OCI-LY7 (cell line): Measurements from ENCODE around the gene EDAR. TPM values are rescaled to one million over a fixed set of nuclear protein-coding genes. Genes with fewer than 3 reads are reported as not detected.

Source experiments
- BruUV-seq: library from RNA; stranded (reverse); fragments of 400-500 nt; replicated peaks from 2 replicates; lab custom pipeline; 2021; lab: Mats Ljungman, UMichigan
- CTCF ChIA-PET: fragments of 300-600 bp; sonication (Branson Sonifier 250); formaldehyde crosslinking; loops from one replicate; lab custom pipeline; 2022; ENCODE audit warnings: antibody characterized with exemption; ENCODE audit not compliant: unreplicated experiment; lab: Charles Lee
- POLR2A ChIA-PET: fragments of 300-600 bp; sonication (Branson Sonifier 250); formaldehyde crosslinking; loops from one replicate; lab custom pipeline; 2022; ENCODE audit warnings: antibody characterized with exemption; lab: Charles Lee
- DNase-seq: peaks from one replicate; pipeline ENCODE4 v3.0.0-alpha.2; 2015; ENCODE audit warnings: low spot score
- H2AFZ ChIP-seq: fragments of 200-600 bp; sonication (generic), shearing (Covaris generic); 2 replicates; pipeline ENCODE4 v1.6.1; 2014; ENCODE audit warnings: mild to moderate bottlenecking, antibody characterized with exemption, low read length, moderate library complexity
- H3K27ac ChIP-seq: fragments of 200-600 bp; sonication (generic); 2 replicates; pipeline ENCODE4 v1.5.1; 2014; ENCODE audit warnings: mixed run types, low read depth, mild to moderate bottlenecking, moderate library complexity, low read length, inconsistent platforms; ENCODE audit not compliant: poor library complexity, severe bottlenecking
- H3K36me3 ChIP-seq: fragments of 200-600 bp; sonication (generic); 2 replicates; pipeline ENCODE4 v1.6.1; 2014; ENCODE audit warnings: mild to moderate bottlenecking, antibody characterized with exemption, low read length, moderate library complexity, mixed read lengths; ENCODE audit not compliant: insufficient read depth
- H3K4me1 ChIP-seq: fragments of 200-600 bp; sonication (generic); 2 replicates; pipeline ENCODE4 v1.5.1; 2014; ENCODE audit warnings: mild to moderate bottlenecking, low read length; ENCODE audit not compliant: insufficient read depth, poor library complexity, severe bottlenecking
- H3K4me2 ChIP-seq: fragments of 200-600 bp; sonication (generic); 2 replicates; pipeline ENCODE4 v1.6.1; 2014; ENCODE audit warnings: mild to moderate bottlenecking, low read length
- H3K4me3 ChIP-seq: fragments of 200-600 bp; sonication (generic); 2 replicates; pipeline ENCODE4 v1.5.1; 2014; ENCODE audit warnings: mild to moderate bottlenecking, low read depth, low read length; ENCODE audit not compliant: poor library complexity, severe bottlenecking
- H3K79me2 ChIP-seq: fragments of 200-600 bp; sonication (generic); 2 replicates; pipeline ENCODE4 v1.6.1; 2016; ENCODE audit warnings: low read depth, mild to moderate bottlenecking, low read length, moderate library complexity, mixed read lengths; ENCODE audit not compliant: insufficient read depth
- H3K9me2 ChIP-seq: fragments of 200-600 bp; sonication (generic); 2 replicates; pipeline ENCODE4 v1.6.1; 2016; ENCODE audit warnings: mild to moderate bottlenecking, low read length, mixed read lengths; ENCODE audit not compliant: insufficient read depth
- H3K9me3 ChIP-seq: fragments of 200-600 bp; sonication (generic); 2 replicates; pipeline ENCODE4 v1.6.1; 2014; ENCODE audit warnings: mild to moderate bottlenecking, mixed run types, low read length, mixed read lengths
- H4K20me1 ChIP-seq: fragments of 200-600 bp; sonication (generic); 2 replicates; pipeline ENCODE4 v1.6.1; 2014; ENCODE audit warnings: mild to moderate bottlenecking, antibody characterized with exemption, low read length, moderate library complexity, mixed read lengths; ENCODE audit not compliant: insufficient read depth
- CTCF ChIP-seq: fragments of 200-600 bp; sonication (generic); conservative IDR thresholded peaks from 2 replicates; pipeline ENCODE4 v1.5.1; 2014; ENCODE audit warnings: mild to moderate bottlenecking, antibody characterized with exemption, low read length, moderate library complexity, mixed read lengths
- EZH2phosphoT487 ChIP-seq: fragments of 200-600 bp; sonication (generic); IDR thresholded peaks from 2 replicates; pipeline ENCODE4 v1.6.1; 2018; ENCODE audit warnings: low read depth, borderline replicate concordance, mild to moderate bottlenecking, mixed run types, antibody characterized with exemption, low read length, moderate library complexity, mixed read lengths
- intact Hi-C: fragments of 100-400 bp; cut with micrococcal nuclease; formaldehyde crosslinking; loops from one replicate; pipeline ENCODE4 v1.10.0; 2022; ENCODE audit not compliant: unreplicated experiment
- small RNA-seq: library from RNA; depleted of rRNA; stranded (forward); fragments of <200 nt; gene quantifications from one replicate; pipeline ENCODE3, GENCODE V24; 2014
- total RNA-seq, 2 experiments: library from RNA; depleted of rRNA in 1 of 2; stranded (reverse); fragments of >200 nt in 1 of 2; shearing (Covaris generic) in 1 of 2; gene quantifications; 2 replicates each; pipeline ENCODE4 v1.2.3, GENCODE V29; 2014 to 2022

The EDAR gene
- total RNA-seq, 2 experiments from 2014 or later, result not detected

DNA sequence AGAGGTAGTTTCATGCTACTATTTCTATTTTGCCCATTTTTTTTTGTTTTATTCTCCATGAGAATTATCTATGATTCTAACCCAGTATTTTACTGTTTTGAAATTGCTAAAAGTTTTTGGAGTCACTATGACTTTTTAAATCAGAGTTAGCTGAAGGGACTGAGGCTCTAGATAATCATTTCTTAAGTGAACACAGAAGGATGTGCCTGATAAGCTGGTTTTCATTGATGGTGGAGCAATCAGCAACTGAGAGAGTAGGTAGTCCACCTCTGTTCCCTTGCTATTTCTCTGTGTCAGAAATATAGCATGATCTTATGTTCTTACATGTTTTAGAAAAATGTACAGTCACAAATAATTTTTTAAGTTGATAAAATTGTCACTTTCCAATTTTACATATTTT lies 143.1 kb downstream of the EDAR start:
- no peak for DNase-seq
- CTCF ChIA-PET, result no interaction called here

More for the DNA sequence above, 143.1 kb downstream of the EDAR start:
- Histone ChIP-seq H2AFZ (no peak overlapping the region), H3K9me2 (no peaks in the 10 kb centered on the region), H4K20me1 (no peaks in the 10 kb centered on the region), H3K9me3 (peaks cover 8% of the 10 kb centered on the region; the same call in 1 of the 2 replicates), H3K4me2 (no peak overlapping the region), H3K27ac (no peak overlapping the region), H3K79me2 (no peaks in the 10 kb centered on the region), H3K4me3 (no peak overlapping the region), H3K36me3 (peaks cover 66% of the 10 kb centered on the region), H3K4me1 (no peaks in the 10 kb centered on the region)
- POLR2A ChIA-PET, result no interaction called here
- TF ChIP-seq EZH2phosphoT487 (no peak), CTCF (no peak)
- intact Hi-C loops, result no loop called here
- no TSS peak for BruUV-seq

Small RNA genes within 50 kb of the gene (small RNA-seq; reads per million reads assigned to genes)
- gene AC073415.1, result not detected

Other genes with a start within 250 kb of the EDAR start
- gene CCDC138, start 202.4 kb downstream of the EDAR start, total RNA-seq (2014; rRNA removed; shearing (Covaris generic)), result 28.1 and 28.9 TPM in 2 replicates
- gene CCDC138, start 202.4 kb downstream of the EDAR start, total RNA-seq (2022), result 21.5 and 25.1 TPM in 2 replicates
- not detected in 2 replicates for gene SH3RF3, start 140.0 kb upstream of the EDAR start, total RNA-seq (2014; rRNA removed; shearing (Covaris generic))
- gene SH3RF3, start 140.0 kb upstream of the EDAR start, total RNA-seq (2022), result not detected in 2 replicates